ENCODE measurements around the gene HOXB7.

HOXB7 gene

DNA sequence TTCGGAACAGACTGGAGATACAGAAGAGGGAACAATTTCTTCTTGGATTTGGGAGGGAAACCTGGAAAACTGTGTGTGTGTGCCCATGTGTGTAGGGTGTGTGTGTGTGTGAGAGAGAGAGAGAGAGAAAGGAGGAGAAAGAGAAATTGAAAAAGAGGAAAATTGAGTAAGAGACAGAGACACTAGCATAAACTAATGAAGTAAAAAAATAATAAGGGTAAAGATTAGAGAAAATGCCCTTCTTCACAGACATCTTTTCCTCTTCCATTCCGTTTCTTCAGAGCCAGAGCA, 52.0 kb downstream of the HOXB7 start:
- H3K4me3 ChIP-seq (ENCODE audit: low read depth, low read length): no peak overlapping the region
- H3K9me3 ChIP-seq (ENCODE audit: control insufficient read depth, insufficient read depth, low read length): no peaks in the 10 kb centered on the region
- H3K27ac ChIP-seq (ENCODE audit: low read depth, low read length): no peak overlapping the region
- H3K9ac ChIP-seq (ENCODE audit: low read depth, low read length): no peak overlapping the region
- peaks cover 11% of the 10 kb centered on the region; the same call in 1 of the 2 replicates for H3K4me1 ChIP-seq (ENCODE audit: control insufficient read depth, insufficient read depth, low read length)
- H3K36me3 ChIP-seq (ENCODE audit: control insufficient read depth, insufficient read depth, low read length): no peaks in the 10 kb centered on the region
- peaks cover 100% of the 10 kb centered on the region for H3K27me3 ChIP-seq (ENCODE audit: control insufficient read depth, insufficient read depth, low read length)

DNA sequence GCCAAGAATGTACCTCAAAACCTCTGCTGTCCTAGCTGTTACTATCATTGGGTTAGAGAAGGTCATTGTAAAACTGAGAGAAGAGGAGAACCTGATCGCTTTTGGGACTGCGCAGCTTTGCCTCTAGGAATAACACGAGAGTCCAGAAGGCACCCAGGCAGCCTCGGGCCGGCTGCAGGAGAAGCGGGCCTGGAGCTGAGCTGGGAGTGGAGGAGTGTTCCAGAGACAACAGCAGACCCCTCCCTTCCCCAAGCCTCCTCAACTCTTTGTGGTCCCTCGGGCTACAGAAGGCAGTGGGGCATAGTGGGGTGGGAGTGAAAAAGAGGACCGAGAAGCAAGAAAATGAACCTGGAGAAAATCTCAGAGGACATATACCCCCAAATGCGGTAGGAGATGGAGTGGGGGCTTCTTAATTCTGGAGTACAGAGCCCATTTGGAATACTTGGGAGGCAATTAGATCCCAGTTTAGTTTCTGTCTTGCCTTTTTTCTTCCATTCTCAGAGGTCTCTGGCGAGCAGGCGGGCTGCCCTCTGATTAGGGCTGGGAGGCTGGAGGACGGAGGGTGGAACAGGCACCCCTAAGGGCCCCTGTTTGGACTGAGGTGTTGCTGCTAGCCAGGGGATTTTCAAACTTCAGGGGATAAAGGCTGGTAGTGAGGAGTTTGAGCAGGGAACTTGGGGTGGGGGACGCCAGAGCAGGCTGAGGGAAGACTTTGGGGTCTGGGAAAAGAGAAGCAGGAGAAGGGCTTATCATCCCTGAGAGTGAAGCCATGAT, 52.6 kb downstream of the HOXB7 start:
- Histone ChIP-seq H3K27me3 (ENCODE audit: control insufficient read depth, insufficient read depth, low read length) (peaks cover 100% of the 10 kb centered on the region), H3K4me3 (ENCODE audit: low read depth, low read length) (no peak overlapping the region), H3K4me1 (ENCODE audit: control insufficient read depth, insufficient read depth, low read length) (peaks cover 11% of the 10 kb centered on the region; the same call in 1 of the 2 replicates), H3K9me3 (ENCODE audit: control insufficient read depth, insufficient read depth, low read length) (no peaks in the 10 kb centered on the region), H3K27ac (ENCODE audit: low read depth, low read length) (no peak overlapping the region), H3K36me3 (ENCODE audit: control insufficient read depth, insufficient read depth, low read length) (no peaks in the 10 kb centered on the region), H3K9ac (ENCODE audit: low read depth, low read length) (no peak overlapping the region)
